Stimulated activated CD4-positive, alpha-beta T cell treated with anti-CD3 and anti-CD28 coated beads, TNF-alpha, amount 100 ng/mL, for 24 hours (primary cell): ENCODE data around the gene SKI.

ENCODE experiments used
- DNase-seq, 3 experiments: peaks; one replicate each; pipeline ENCODE4 v3.0.0-alpha.2; 2020; ENCODE audit warnings: low read depth in 3 of 3

Gene SKI

DNA sequence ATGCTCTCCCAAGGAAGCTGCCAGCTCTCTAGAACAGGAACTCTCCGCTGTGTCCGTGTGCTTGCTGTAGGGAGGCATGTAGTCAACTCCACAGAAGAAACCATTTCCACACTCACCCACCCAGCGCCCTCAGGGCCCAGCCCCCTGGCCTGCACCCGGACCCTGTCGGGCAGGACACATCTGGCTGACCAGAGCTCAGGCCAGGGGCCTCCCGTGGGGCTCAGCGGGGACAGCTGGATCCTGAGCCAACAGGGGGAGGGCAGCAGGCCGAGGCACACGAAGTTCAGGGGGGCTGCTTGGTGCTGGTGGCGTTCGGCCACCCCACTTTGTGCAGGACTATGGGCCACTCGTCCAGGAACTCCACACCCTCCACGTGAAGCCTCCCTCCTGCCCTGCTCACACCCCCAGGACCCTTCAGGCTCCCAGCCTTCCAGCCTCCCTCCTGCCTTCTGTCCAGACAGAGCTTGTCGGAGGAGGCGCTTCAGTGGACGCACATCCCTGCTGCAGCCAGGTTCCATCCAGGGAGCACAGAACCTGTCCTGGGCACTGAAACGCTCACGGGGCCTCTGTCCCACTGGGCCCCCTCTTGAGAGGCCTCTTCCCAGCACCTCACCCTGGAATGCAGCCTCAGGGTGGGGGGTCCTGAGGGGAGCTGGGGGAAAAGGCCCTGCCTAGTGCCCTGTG is 18.6 kb upstream of the SKI start:
- DNase-seq: no peak

DNA sequence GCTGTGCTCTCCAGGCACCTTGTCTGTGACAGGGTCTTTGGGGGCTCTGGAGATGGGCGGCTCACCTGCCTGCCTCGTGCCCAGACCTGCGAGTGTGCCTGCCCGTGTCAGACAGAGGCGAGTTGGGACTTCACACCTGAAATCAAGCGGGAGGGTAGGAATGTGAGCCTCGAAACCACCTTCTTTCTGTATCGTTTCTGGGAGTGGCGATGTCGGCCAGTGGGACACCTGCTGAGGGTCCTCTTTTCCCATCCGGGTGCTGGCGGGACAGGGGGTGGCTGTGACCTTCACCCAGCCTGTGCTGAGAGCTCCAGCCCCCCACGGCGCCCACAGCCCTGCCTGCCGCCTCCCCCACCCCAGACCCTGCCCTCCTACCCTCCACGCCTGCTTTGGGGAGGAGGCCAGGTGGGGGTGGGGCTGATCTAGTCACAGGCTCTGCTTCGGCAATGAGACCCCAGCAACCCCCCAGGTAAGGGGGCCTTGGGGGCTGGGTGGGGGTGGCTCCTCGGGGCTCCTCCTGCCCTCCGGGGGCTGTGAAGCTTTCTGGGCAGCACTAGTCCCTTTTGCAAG is 17.9 kb upstream of the SKI start:
- DNase-seq: no peak

DNA sequence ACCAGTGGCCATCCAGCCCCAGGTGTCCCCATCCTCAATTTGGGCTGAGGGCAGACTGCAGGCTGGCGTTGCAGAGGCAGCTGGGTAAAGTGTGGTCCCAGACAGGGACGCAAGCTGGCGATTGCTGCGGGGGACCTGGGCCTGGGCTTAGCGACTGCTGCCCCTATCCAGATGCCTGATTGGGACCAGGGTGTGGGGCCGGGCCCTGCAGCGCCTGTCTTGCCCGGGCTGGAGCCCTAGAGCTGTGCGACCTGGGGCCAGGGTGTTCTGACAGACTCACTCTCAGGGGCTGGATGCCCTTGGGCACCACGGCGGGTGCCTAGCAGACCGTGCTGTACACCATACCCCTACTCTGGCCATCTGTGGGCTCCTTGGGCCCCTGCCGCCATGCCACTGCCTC is 17.3 kb upstream of the SKI start:
- no peak for DNase-seq

DNA sequence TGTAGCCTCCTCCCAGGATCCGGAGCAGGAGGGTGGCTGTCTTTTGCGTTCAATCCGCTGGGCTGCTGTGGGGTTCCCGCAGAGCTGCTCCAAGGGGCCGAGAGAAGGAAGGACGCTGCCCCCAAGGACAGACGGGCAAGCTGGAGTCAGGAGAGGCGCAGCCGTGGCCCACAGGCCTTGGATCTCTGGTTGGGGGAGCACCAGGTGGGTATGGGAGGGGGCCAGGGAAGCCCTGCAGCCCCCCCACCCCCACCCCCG is 15.9 kb upstream of the SKI start:
- no peak for DNase-seq

GRCh38 chr1:2212532-2213491 is 15.3 kb upstream of the SKI start:
- DNase-seq: peak in 1 of 3 experiments; percentile 51

- no peak for DNase-seq
These were observed 14.3 kb upstream of the SKI start for GRCh38 chr1:2213576-2214505.

- no peak for DNase-seq
These were observed 13.4 kb upstream of the SKI start for GRCh38 chr1:2214541-2215241.

- DNase-seq: no peak
These were observed 12.8 kb upstream of the SKI start for GRCh38 chr1:2215329-2215728.

- no peak for DNase-seq
These were observed 12.0 kb upstream of the SKI start for GRCh38 chr1:2215909-2216766.

DNA sequence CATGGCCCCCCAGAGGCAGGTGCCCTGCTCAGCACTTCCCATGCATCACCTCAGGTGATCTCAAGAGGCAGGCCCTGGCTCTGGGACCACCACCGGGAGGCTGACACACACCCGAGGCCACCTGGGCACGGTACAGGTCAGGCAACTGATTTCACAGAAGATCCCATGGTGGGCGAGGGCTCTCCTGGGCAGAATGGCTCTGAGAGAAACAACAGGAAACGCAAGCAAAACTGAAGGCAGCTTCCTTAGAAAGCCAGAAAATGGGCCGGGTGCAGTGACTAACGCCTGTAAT is 11.4 kb upstream of the SKI start:
- DNase-seq: no peak

DNA sequence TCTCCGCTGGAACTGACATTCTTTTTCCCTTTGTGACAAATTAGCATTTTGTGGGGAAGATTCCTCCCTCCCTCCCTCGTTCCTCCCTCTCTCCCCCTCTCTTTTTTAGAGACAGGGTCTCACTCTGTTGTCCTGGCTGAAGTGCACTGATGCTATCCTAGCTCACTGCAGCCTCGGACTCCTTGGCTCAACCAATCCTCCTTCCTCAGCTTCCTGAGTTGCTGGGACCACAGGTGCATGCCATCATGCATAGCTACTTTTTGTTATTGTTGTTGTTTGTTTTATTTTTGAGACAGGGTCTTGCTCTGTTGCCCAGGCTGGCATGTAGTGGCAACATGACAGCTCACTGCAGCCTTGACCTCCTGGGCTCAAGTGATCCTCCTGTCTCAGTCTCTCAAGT is 6.8 kb upstream of the SKI start:
- DNase-seq: no peak

GRCh38 chr1:2224170-2224584 is 3.9 kb upstream of the SKI start:
- no peak for DNase-seq

DNA sequence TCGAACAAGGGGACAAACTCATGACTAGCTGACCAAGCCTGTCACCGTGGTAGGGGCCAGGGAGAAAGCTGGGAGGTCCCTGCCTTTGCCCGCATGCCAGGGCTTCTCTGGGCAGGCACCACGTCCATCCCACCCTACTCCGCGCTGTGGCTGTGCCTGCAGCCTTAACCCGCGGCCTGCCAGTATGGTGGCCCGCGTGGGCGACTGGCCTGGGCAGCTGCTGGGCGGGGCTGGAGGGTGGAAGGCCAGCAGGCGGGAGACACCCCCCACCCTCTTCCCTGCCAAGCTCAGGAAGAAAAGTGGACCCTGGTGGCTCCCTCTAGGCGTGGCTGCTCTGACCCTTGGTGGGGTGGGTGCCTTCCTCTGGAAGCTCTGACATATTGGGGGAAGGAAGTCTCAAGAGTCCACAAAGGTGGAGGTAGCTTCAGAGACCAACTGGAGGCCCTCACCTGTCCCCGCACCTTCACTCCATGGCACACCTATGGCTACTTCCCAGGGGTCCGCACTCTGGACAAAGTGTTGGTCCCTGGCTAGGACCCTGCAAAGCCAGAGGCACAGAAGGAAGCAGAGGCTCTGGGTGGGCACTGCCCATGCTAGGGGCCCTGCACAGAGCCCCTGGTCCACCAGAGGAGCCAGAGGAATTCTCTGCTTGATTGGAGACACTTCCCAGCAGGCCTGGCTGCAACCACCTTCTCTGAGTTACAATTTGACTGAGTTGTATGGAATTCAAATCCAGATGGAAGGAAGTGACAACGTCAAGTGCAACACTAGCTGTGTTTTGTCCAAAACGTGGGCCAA is 3.3 kb upstream of the SKI start:
- no peak for DNase-seq

DNA sequence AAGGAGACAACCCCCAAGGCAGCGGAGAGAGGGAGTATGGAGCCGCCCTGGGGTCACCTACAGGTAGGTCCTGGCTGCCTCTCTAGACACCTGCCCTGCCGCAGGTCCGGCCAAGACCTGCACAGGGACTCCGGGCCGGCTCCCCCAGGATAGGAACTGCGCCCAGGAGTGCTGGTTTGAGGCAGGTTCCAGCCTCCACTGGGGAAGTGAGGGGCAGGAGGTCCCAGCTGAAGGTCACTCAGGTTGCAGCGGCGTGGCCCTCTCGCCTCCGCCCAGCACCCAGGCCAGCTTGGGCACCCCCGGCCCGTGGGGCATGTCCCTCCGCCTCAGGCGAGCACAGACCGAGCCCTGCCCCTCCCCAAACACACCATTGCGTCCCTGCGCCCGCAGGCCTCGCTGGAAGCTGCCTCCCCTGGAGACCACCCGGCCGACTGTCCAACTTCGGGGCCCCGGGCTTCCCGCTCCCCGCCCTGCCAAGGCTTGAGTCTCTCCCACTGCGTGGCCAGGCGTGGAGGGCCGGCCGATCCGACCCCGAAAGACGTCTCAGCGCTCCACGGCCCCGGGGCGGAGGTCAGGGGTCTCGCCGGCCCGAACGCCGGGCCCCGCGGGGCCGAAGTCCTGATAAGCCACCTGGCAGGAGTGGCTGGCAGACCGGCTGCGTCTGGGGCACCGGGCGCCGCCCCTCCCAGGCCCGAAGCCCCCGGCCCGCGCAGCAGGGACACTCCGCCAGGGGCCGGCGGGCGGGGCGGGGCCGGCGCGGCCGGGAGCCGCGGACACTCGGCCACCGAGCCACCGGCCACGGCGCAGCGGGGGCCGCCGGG is 1.4 kb upstream of the SKI start:
- no peak for DNase-seq

DNA sequence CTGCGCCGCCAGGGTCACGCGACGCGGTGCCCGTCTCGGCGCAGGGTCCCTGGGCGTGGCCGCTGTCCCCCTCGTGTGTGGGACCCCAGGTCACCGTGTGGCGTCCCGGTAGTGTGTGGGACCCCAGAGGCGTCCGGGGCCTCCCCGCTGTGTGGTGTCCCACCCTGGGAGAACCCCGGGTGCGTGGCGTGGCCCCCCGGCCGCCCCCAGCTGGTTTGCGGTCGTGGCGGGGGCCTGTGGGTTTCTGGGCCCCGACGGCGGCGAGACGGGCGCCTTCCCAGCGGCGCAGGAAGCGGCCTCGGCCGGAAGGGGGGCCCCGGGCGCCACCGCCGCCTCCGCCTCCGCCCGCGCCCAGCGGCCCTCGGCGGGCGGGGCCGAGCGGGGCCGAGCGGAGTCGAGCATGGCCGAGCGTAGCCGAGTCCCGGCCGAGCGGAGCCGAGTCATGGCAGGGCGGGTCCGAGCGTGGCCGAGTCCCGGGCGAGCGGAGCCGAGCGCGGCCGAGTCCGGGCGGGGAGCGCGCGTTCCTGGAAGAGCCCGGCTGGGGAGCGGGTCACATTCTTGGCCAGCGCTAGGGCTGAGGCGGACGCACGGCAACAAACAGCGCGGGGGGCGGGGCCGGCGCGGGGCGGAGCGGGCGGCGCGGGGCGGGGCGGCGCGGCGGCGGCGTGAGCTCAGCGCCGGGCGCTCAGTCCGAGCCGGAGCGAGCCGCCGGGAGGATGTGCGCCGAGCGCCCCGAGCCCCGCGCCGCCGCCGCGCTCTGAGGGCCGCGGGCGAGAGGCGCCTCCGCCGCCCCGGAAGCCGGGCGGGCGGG is 568 bp upstream of the SKI start:
- DNase-seq: peak; percentile 85 to 94 (median 90)

- peak in 1 of 3 experiments; percentile 22 for DNase-seq
These were observed 546 bp downstream of the SKI start for GRCh38 chr1:2228694-2229036.

GRCh38 chr1:2229037-2229864 is 1.1 kb downstream of the SKI start:
- peak in 1 of 3 experiments; percentile 51 for DNase-seq
